Prostate gland (tissue), 2 donors: ENCODE measurements around the gene S100A16. TPM values are rescaled to one million over a fixed set of nuclear protein-coding genes. Genes with fewer than 3 reads are reported as not detected.

Experiments used
- DNase-seq: peaks from one replicate; pipeline ENCODE4 v3.0.0-alpha.2; 2019; ENCODE audit warnings: low spot score
- H3K27ac ChIP-seq, 2 donors: fragments of 200-600 bp; sonication (generic); 2 replicates each; pipeline ENCODE4 v1.5.1; 2017 to 2019
- H3K27me3 ChIP-seq: fragments of 200-600 bp; sonication (generic); replicated peaks from 2 replicates; pipeline ENCODE4 v1.5.1; 2019; ENCODE audit not compliant: insufficient read depth
- H3K36me3 ChIP-seq, 2 donors: fragments of 200-600 bp; sonication (generic); 1 replicate in 1 of 2; 2 replicates in 1 of 2; pipeline versions ENCODE4 v1.5.1 to v1.8.1; 2017 to 2019
- H3K4me1 ChIP-seq: fragments of 200-600 bp; sonication (generic); replicated peaks from 2 replicates; pipeline ENCODE4 v1.5.1; 2019
- H3K4me3 ChIP-seq, 2 donors: fragments of 200-600 bp; sonication (generic); 2 replicates each; pipeline ENCODE4 v1.5.1; 2017 to 2019
- H3K9me3 ChIP-seq: fragments of 200-600 bp; sonication (generic); 2 replicates; pipeline ENCODE4 v1.5.1; 2017
- POLR2A ChIP-seq: fragments of 450-650 bp; IDR thresholded peaks from one replicate; pipeline ENCODE4 v1.6.1; 2016; ENCODE audit warnings: antibody characterized with exemption, mild to moderate bottlenecking
- POLR2AphosphoS5 ChIP-seq: sonication (generic); formaldehyde crosslinking; IDR thresholded peaks from one replicate; pipeline ENCODE4 v1.6.1; 2017; ENCODE audit warnings: antibody characterized with exemption
- WGBS: methylation state at CpG from one replicate; pipeline ENCODE4 v1.1.5; 2018; 5-methylcytosine and 5-hydroxymethylcytosine counted together
- intact Hi-C: fragments of 100-400 bp; cut with DNase I; formaldehyde crosslinking; loops from one replicate; pipeline ENCODE4 v1.14.2; 2022
- total RNA-seq, 2 donors: library from RNA; depleted of rRNA; stranded (reverse); fragments of >200 nt; gene quantifications; one replicate each; pipeline ENCODE4 v1.1.0, GENCODE V29; 2016
- TF ChIP-seq, protein P1 (sequence below), 4 experiments: fragments of 200-600 bp in 2 of 4; fragments of 450-650 bp in 2 of 4; sonication (generic) in 2 of 4; IDR thresholded peaks; 1 replicate in 3 of 4; 2 replicates in 1 of 4; pipeline ENCODE4 v1.5.1; 2016 to 2019; ENCODE audit warnings: antibody characterized with exemption in 4 of 4, mild to moderate bottlenecking in 2 of 4, moderate library complexity in 2 of 4

Gene S100A16
- total RNA-seq, 2 donors from 2014 or later, result 78.4 to 165 TPM

DNA sequence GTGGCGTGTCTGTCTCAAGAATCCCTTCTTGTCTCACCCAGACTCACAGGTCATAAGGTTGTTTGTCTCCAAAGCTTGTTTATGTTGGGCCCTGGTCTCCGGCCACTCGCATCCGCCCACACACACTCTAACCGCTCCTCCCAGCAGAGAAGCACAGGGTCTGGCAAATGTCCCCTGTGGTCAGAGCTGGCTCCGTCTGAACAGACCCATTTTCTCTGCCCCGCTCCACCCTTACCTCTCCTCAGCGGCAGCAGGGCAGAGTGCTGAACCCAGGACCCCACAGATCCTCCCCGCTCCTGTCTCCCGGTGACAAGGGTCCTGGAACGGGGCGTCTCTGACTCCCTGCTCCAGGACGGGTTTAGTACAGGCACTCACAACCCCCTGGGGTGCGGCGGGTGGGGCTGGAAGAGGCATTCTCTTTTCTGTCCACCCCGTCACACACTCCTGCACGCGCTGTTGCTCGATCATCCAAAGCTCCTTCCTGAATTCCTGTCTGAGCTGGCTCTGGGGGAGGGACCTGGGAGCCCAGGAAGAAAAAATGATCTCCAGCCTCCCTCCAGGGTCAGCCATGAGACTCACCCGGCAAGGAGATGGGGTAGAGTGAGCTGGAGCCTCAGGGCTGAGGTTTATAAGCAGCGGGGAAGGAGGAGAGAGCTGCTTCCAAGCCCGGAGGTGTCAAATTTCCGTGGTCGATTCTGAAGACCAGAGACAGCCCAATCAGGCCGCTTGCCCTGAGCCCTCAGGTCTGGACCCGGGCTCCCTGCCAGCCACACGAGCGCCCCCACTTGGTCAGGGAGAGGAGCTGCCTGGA is 14.2 kb upstream of the S100A16 start, which contains the start of gene S100A13:
S100A13 (minus strand) TSS at position 602 of the 811 bp plus-strand sequence. CDS start 1,033 bp downstream, outside the sequence.
- DNase-seq, result peak; percentile 43
- peak within 1 kb of the TSS; percentile 84 for H3K27ac ChIP-seq
- intact Hi-C loops, result loop anchor here (5.0 kb wide), 1 partner anchor 55 kb away; no protein-coding TSS in a partner anchor
- H3K27me3 ChIP-seq, result no peaks in the 10 kb centered on the region
- H3K4me3 ChIP-seq, result peak within 1 kb of the TSS; percentile 37 to 45
- H3K36me3 ChIP-seq, result no peaks in the 10 kb centered on the region
- TF ChIP-seq, protein P1, sequence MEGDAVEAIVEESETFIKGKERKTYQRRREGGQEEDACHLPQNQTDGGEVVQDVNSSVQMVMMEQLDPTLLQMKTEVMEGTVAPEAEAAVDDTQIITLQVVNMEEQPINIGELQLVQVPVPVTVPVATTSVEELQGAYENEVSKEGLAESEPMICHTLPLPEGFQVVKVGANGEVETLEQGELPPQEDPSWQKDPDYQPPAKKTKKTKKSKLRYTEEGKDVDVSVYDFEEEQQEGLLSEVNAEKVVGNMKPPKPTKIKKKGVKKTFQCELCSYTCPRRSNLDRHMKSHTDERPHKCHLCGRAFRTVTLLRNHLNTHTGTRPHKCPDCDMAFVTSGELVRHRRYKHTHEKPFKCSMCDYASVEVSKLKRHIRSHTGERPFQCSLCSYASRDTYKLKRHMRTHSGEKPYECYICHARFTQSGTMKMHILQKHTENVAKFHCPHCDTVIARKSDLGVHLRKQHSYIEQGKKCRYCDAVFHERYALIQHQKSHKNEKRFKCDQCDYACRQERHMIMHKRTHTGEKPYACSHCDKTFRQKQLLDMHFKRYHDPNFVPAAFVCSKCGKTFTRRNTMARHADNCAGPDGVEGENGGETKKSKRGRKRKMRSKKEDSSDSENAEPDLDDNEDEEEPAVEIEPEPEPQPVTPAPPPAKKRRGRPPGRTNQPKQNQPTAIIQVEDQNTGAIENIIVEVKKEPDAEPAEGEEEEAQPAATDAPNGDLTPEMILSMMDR (IDR thresholded peaks at IDR 0.05), result peak in 3 of 4 experiments; percentile 11 to 67 (median 18)
- TF ChIP-seq POLR2A (peak; percentile 41), POLR2AphosphoS5 (peak; percentile 42)
- no peaks in the 10 kb centered on the region for H3K9me3 ChIP-seq
- peaks cover 5% of the 10 kb centered on the region for H3K4me1 ChIP-seq
- 11% methylated on average over 24 of the region's 28 CpGs for WGBS

DNA sequence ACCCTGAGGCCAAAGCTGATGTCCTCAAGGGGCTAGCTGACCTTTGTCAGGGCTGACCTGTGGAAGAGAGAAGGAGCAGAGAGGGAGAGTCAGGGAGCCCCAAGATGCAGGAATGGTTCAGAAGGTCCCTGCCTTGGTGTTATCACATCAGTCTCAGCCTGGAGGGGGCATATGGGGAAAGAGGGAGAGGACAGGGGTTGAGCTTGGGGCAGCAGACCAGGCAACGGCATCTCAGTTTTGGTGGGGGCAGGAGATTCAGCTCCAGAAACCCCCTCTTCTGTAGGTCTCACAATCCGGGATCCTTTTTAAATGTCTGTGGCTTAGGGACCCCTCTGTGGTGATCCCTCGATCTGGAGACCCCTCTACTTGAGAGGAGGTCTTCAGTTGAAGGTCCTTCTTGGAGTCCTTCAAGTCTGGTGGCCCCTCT is 13.6 kb upstream of the S100A16 start:
- H3K4me3 ChIP-seq, result peak overlapping the region; percentile 37 to 45
- peak overlapping the region; percentile 84 for H3K27ac ChIP-seq
- no peak for DNase-seq
- intact Hi-C loops, result loop anchor here (5.0 kb wide), 1 partner anchor 54 kb away; no protein-coding TSS in a partner anchor
- H3K9me3 ChIP-seq, result no peaks in the 10 kb centered on the region
- no peaks in the 10 kb centered on the region for H3K36me3 ChIP-seq
- no peaks in the 10 kb centered on the region for H3K27me3 ChIP-seq
- WGBS, result 58% methylated on average over 2 of the region's 3 CpGs
- peaks cover 5% of the 10 kb centered on the region for H3K4me1 ChIP-seq
- TF ChIP-seq POLR2AphosphoS5 (no peak), POLR2A (no peak)
- TF ChIP-seq, protein P1 (IDR thresholded peaks at IDR 0.05), result no peak

DNA sequence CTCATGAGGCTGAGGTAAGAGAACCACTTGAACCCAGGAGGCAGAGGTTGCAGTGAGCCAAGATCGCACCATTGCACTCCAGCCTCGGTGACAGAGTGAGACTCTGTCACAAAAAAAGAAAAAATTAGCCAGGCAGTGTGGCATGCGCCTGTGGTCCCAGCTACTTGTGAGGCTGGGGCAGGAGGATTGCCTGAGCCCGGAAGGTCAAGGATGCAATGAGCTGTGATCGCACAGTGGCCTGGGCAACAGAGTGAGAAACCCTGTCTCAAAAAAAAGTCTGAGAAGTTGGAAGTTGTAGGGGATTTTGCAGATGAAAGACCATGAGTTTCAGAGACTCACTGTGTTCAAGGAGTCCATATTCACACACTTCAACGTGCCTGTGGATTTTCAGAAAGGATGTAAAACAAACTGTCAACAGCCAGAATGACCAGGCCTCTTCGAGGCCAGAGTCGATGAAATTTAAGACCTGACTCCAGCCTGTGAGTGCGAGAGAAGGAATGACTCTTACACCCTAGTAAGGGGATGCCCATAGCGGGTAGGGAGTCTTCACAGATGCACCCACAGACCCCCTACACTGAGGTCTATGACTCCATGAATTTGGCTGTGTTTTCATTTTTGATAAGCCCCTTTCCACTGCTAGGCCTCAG is 12.2 kb upstream of the S100A16 start:
- intact Hi-C loops, result loop anchor here (5.0 kb wide), 1 partner anchor 53 kb away; no protein-coding TSS in a partner anchor
- H3K4me1 ChIP-seq, result peaks cover 5% of the 10 kb centered on the region
- H3K4me3 ChIP-seq, result no peak overlapping the region
- no peak overlapping the region for H3K27ac ChIP-seq
- TF ChIP-seq POLR2AphosphoS5 (no peak), POLR2A (no peak)
- TF ChIP-seq, protein P1 (IDR thresholded peaks at IDR 0.05), result no peak
- 92% methylated on average over 10 of the region's 10 CpGs for WGBS
- no peaks in the 10 kb centered on the region for H3K36me3 ChIP-seq
- H3K27me3 ChIP-seq, result no peaks in the 10 kb centered on the region
- DNase-seq, result no peak
- no peaks in the 10 kb centered on the region for H3K9me3 ChIP-seq

DNA sequence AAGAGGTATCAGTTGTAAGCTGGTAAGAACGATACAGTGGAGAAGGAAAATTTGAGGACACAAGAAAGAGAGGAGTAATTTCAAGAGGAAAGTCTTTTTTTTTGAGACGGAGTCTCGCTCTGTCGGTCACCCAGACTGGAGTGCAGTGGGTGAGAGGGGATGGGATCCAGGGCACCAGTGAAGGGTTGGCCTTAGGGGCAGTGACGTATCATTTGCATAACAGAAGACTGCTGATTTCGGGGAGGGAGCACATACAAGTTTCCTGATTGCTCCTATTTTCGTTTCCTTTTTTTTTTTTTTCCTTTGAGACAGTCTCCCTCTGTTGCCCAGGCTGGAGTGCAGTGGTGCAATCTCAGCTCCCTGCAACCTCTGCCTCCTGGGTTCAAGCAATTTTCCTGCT is 10.2 kb upstream of the S100A16 start:
- peaks cover 5% of the 10 kb centered on the region for H3K4me1 ChIP-seq
- no peak overlapping the region for H3K4me3 ChIP-seq
- WGBS, result 77% methylated on average over 7 of the region's 7 CpGs
- no peaks in the 10 kb centered on the region for H3K9me3 ChIP-seq
- H3K27me3 ChIP-seq, result no peaks in the 10 kb centered on the region
- TF ChIP-seq, protein P1 (IDR thresholded peaks at IDR 0.05), result no peak
- no peak for TF ChIP-seq POLR2A
- TF ChIP-seq POLR2AphosphoS5, result no peak
- intact Hi-C loops, result no loop called here
- no peak for DNase-seq
- H3K36me3 ChIP-seq, result no peaks in the 10 kb centered on the region
- H3K27ac ChIP-seq, result no peak overlapping the region
